HEK293 (cell line): ENCODE data around the gene CHRM2.

ENCODE experiments used
- CTCF ChIA-PET: fragments of 350-600 bp; formaldehyde crosslinking; extraction: SDS; loops from one replicate; lab custom pipeline; 2021; ENCODE audit warnings: antibody characterized with exemption; lab: Yijun Ruan, JAX
- POLR2A ChIA-PET: fragments of 300-600 bp; formaldehyde crosslinking; extraction: SDS; loops from one replicate; lab custom pipeline; 2020; ENCODE audit warnings: antibody characterized with exemption, inconsistent platforms; lab: Yijun Ruan, JAX
- H3K27ac ChIP-seq: fragments of 200-500 bp; sonication (Bioruptor generic); 2 replicates; pipeline ENCODE4 v1.5.1; 2014; ENCODE audit warnings: low read depth, low read length, control low read depth, inconsistent platforms; ENCODE audit errors: extremely low read depth
- H3K36me3 ChIP-seq, 2 experiments: fragments of 200-500 bp in 1 of 2; sonication (Bioruptor generic) in 1 of 2; 1 replicate in 1 of 2; 2 replicates in 1 of 2; pipeline ENCODE4 v1.5.1; 2014 to 2017; ENCODE audit warnings: inconsistent platforms in 2 of 2, low read length in 2 of 2; ENCODE audit not compliant: control insufficient read depth in 2 of 2, insufficient read depth in 1 of 2
- H3K4me1 ChIP-seq: fragments of 200-500 bp; sonication (Bioruptor generic); 2 replicates; pipeline ENCODE4 v1.5.1; 2014; ENCODE audit warnings: mild to moderate bottlenecking, low read length, inconsistent platforms; ENCODE audit not compliant: control insufficient read depth, insufficient read depth
- H3K4me3 ChIP-seq: 2 replicates; pipeline ENCODE4 v1.5.1; 2011; ENCODE audit warnings: low read depth, mild to moderate bottlenecking, control low read depth, low read length, moderate library complexity
- H3K9me3 ChIP-seq: fragments of 200-500 bp; sonication (Bioruptor generic); 2 replicates; pipeline ENCODE4 v1.5.1; 2014; ENCODE audit warnings: low read depth, low read length, inconsistent platforms; ENCODE audit not compliant: control insufficient read depth, insufficient read depth
- EGR2 ChIP-seq: fragments of 450-650 bp; formaldehyde crosslinking; IDR thresholded peaks from 2 replicates; pipeline ENCODE4 v1.5.1; 2016; ENCODE audit warnings: low read depth, missing biosample characterization, missing genetic modification characterization
- GLI2 ChIP-seq: fragments of 450-650 bp; formaldehyde crosslinking; IDR thresholded peaks from 2 replicates; pipeline ENCODE4; 2017; ENCODE audit warnings: missing biosample characterization, missing genetic modification characterization, low read depth, borderline replicate concordance
- GLI4 ChIP-seq: fragments of 450-650 bp; formaldehyde crosslinking; IDR thresholded peaks from 2 replicates; pipeline ENCODE4 v1.5.1; 2016; ENCODE audit warnings: missing biosample characterization, missing genetic modification characterization
- HOXC10 ChIP-seq: sonication (generic); formaldehyde crosslinking; IDR thresholded peaks from 2 replicates; pipeline ENCODE4 v1.8.1; 2023; ENCODE audit warnings: mild to moderate bottlenecking, missing genetic modification reagents
- KLF16 ChIP-seq: fragments of 450-650 bp; formaldehyde crosslinking; IDR thresholded peaks from 2 replicates; pipeline ENCODE4 v1.5.1; 2017; ENCODE audit warnings: missing biosample characterization, missing genetic modification characterization
- KLF8 ChIP-seq: fragments of 450-650 bp; formaldehyde crosslinking; IDR thresholded peaks from 2 replicates; pipeline ENCODE4 v1.5.1; 2016; ENCODE audit warnings: missing biosample characterization, missing genetic modification characterization
- SP3 ChIP-seq: fragments of 450-650 bp; formaldehyde crosslinking; IDR thresholded peaks from 2 replicates; pipeline ENCODE4 v1.5.1; 2016; ENCODE audit warnings: missing biosample characterization, missing genetic modification characterization
- TRIM28 ChIP-seq: IDR thresholded peaks from 2 replicates; pipeline ENCODE4 v1.6.1; 2011; ENCODE audit warnings: low read length, control low read depth, borderline replicate concordance
- WT1 ChIP-seq: fragments of 450-650 bp; formaldehyde crosslinking; IDR thresholded peaks from 2 replicates; pipeline ENCODE4 v1.5.1; 2016; ENCODE audit warnings: missing biosample characterization, missing genetic modification characterization
- ZNF138 ChIP-seq: fragments of 450-650 bp; formaldehyde crosslinking; IDR thresholded peaks from 2 replicates; pipeline ENCODE4 v1.5.1; 2016; ENCODE audit warnings: missing biosample characterization, missing genetic modification characterization, borderline replicate concordance
- ZNF19 ChIP-seq: fragments of 450-650 bp; formaldehyde crosslinking; IDR thresholded peaks from 2 replicates; pipeline ENCODE4; 2016; ENCODE audit warnings: missing biosample characterization, missing genetic modification characterization, low read depth
- ZNF223 ChIP-seq: fragments of 450-650 bp; formaldehyde crosslinking; IDR thresholded peaks from 2 replicates; pipeline ENCODE4 v1.5.1; 2016; ENCODE audit warnings: missing biosample characterization, missing genetic modification characterization
- ZNF248 ChIP-seq: fragments of 450-650 bp; formaldehyde crosslinking; IDR thresholded peaks from 2 replicates; pipeline ENCODE4 v1.5.1; 2017; ENCODE audit warnings: missing biosample characterization, missing genetic modification characterization
- ZNF292 ChIP-seq: fragments of 450-650 bp; formaldehyde crosslinking; IDR thresholded peaks from 2 replicates; pipeline ENCODE4 v1.5.1; 2016; ENCODE audit warnings: low read depth, missing biosample characterization, missing genetic modification characterization, borderline replicate concordance
- ZNF324 ChIP-seq: fragments of 450-650 bp; formaldehyde crosslinking; IDR thresholded peaks from 2 replicates; pipeline ENCODE4 v1.5.1; 2016; ENCODE audit warnings: missing biosample characterization, missing genetic modification characterization
- ZNF37A ChIP-seq: fragments of 450-650 bp; IDR thresholded peaks from 2 replicates; pipeline ENCODE4 v1.5.1; 2018; ENCODE audit warnings: missing biosample characterization, missing genetic modification characterization
- ZNF391 ChIP-seq: fragments of 450-650 bp; formaldehyde crosslinking; IDR thresholded peaks from 2 replicates; pipeline ENCODE4 v1.5.1; 2016; ENCODE audit warnings: low read depth, missing biosample characterization, missing genetic modification characterization, borderline replicate concordance
- ZNF404 ChIP-seq: fragments of 450-650 bp; formaldehyde crosslinking; IDR thresholded peaks from 2 replicates; pipeline ENCODE4 v1.5.1; 2017; ENCODE audit warnings: missing biosample characterization, missing genetic modification characterization
- ZNF473 ChIP-seq: fragments of 450-650 bp; formaldehyde crosslinking; IDR thresholded peaks from 2 replicates; pipeline ENCODE4 v1.5.1; 2017; ENCODE audit warnings: missing biosample characterization, missing genetic modification characterization
- ZNF530 ChIP-seq: fragments of 450-650 bp; formaldehyde crosslinking; IDR thresholded peaks from 2 replicates; pipeline ENCODE4 v1.5.1; 2016; ENCODE audit warnings: low read depth, missing biosample characterization, missing genetic modification characterization
- ZNF585B ChIP-seq: fragments of 450-650 bp; formaldehyde crosslinking; IDR thresholded peaks from 2 replicates; pipeline ENCODE4 v1.5.1; 2016; ENCODE audit warnings: missing biosample characterization, missing genetic modification characterization
- ZNF623 ChIP-seq: fragments of 450-650 bp; formaldehyde crosslinking; IDR thresholded peaks from 2 replicates; pipeline ENCODE4 v1.5.1; 2016; ENCODE audit warnings: missing biosample characterization, missing genetic modification characterization
- ZNF658 ChIP-seq: fragments of 450-650 bp; formaldehyde crosslinking; IDR thresholded peaks from 2 replicates; pipeline ENCODE4; 2016; ENCODE audit warnings: missing biosample characterization, missing genetic modification characterization
- ZSCAN16 ChIP-seq: fragments of 450-650 bp; formaldehyde crosslinking; IDR thresholded peaks from 2 replicates; pipeline ENCODE4 v1.5.1; 2016; ENCODE audit warnings: missing biosample characterization, missing genetic modification characterization
- TF ChIP-seq, protein P1 (sequence below): fragments of 450-650 bp; formaldehyde crosslinking; IDR thresholded peaks from 2 replicates; pipeline ENCODE4 v1.5.1; 2016; ENCODE audit warnings: missing biosample characterization, missing genetic modification characterization
- TF ChIP-seq, protein P2 (sequence below): fragments of 450-650 bp; formaldehyde crosslinking; IDR thresholded peaks from 2 replicates; pipeline ENCODE4 v1.5.1; 2016; ENCODE audit warnings: missing biosample characterization, missing genetic modification characterization
- TF ChIP-seq, protein P3 (sequence below): fragments of 450-650 bp; formaldehyde crosslinking; IDR thresholded peaks from 2 replicates; pipeline ENCODE4 v1.5.1; 2017; ENCODE audit warnings: missing biosample characterization, missing genetic modification characterization

The CHRM2 gene

DNA sequence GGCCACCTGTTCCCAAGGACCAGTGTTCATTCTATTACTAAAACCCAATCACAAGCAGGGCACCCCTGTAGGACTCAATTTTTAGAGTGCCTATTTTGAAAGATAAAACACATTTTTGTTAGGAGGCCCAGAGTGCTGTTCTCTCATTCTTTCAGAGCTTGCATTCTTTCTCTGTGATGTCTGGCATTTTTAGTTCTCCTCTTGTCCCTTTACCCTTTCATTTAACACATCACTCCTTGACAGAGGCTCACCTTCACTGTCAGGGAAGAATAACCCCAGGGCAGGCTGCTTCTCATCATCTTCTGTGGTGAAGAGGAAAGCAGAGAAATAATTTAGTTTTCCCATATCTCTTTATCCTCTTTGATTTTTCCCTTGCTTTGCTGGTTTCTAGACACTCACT, 73.9 kb downstream of the CHRM2 start (continued):
- TF ChIP-seq WT1 (tag by site-specific recombination) (no peak), ZNF248 (tag by site-specific recombination) (no peak), KLF8 (tag by site-specific recombination) (no peak), ZNF324 (no peak), ZNF404 (tag by site-specific recombination) (no peak), ZNF585B (tag by site-specific recombination) (no peak), HOXC10 (CRISPR knock-in tag) (no peak)

GRCh38 chr7:136942994-136943393, 74.5 kb downstream of the CHRM2 start:
- H3K36me3 ChIP-seq: no peaks in the 10 kb centered on the region
- no peaks in the 10 kb centered on the region for H3K4me1 ChIP-seq
- CTCF ChIA-PET: interaction anchor here (0.6 to 1.2 kb wide), 2 partner anchors 120 to 649 kb away, joined by 3 to 4 read pairs; no protein-coding TSS in a partner anchor
- H3K9me3 ChIP-seq: no peaks in the 10 kb centered on the region
- no peak overlapping the region for H3K4me3 ChIP-seq
- TF ChIP-seq ZNF391 (no peak), ZNF292 (tag by site-specific recombination) (no peak), ZNF138 (tag by site-specific recombination) (no peak), GLI2 (tag by site-specific recombination) (no peak), SP3 (no peak), ZNF19 (tag by site-specific recombination) (no peak), GLI4 (tag by site-specific recombination) (no peak), ZNF530 (tag by site-specific recombination) (no peak), ZSCAN16 (tag by site-specific recombination) (no peak), ZNF223 (tag by site-specific recombination) (no peak), ZNF623 (tag by site-specific recombination) (no peak), ZNF473 (no peak), ZNF37A (tag by site-specific recombination) (no peak)
- TF ChIP-seq, protein P1, sequence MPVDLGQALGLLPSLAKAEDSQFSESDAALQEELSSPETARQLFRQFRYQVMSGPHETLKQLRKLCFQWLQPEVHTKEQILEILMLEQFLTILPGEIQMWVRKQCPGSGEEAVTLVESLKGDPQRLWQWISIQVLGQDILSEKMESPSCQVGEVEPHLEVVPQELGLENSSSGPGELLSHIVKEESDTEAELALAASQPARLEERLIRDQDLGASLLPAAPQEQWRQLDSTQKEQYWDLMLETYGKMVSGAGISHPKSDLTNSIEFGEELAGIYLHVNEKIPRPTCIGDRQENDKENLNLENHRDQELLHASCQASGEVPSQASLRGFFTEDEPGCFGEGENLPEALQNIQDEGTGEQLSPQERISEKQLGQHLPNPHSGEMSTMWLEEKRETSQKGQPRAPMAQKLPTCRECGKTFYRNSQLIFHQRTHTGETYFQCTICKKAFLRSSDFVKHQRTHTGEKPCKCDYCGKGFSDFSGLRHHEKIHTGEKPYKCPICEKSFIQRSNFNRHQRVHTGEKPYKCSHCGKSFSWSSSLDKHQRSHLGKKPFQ: no peak
- TF ChIP-seq, protein P2, sequence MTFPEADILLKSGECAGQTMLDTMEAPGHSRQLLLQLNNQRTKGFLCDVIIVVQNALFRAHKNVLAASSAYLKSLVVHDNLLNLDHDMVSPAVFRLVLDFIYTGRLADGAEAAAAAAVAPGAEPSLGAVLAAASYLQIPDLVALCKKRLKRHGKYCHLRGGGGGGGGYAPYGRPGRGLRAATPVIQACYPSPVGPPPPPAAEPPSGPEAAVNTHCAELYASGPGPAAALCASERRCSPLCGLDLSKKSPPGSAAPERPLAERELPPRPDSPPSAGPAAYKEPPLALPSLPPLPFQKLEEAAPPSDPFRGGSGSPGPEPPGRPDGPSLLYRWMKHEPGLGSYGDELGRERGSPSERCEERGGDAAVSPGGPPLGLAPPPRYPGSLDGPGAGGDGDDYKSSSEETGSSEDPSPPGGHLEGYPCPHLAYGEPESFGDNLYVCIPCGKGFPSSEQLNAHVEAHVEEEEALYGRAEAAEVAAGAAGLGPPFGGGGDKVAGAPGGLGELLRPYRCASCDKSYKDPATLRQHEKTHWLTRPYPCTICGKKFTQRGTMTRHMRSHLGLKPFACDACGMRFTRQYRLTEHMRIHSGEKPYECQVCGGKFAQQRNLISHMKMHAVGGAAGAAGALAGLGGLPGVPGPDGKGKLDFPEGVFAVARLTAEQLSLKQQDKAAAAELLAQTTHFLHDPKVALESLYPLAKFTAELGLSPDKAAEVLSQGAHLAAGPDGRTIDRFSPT (tag by site-specific recombination): no peak
- no peak overlapping the region for H3K27ac ChIP-seq
- POLR2A ChIA-PET: no interaction called here

GRCh38 chr7:136947347-136947746, 78.9 kb downstream of the CHRM2 start:
- H3K27ac ChIP-seq: no peak overlapping the region

More at GRCh38 chr7:136947347-136947746, 78.9 kb downstream of the CHRM2 start:
- H3K4me3 ChIP-seq: no peak overlapping the region
- ChIA-PET CTCF (no interaction called here), POLR2A (no interaction called here)
- TF ChIP-seq EGR2 (tag by site-specific recombination) (no peak), ZNF658 (tag by site-specific recombination) (no peak), KLF16 (no peak), ZNF623 (tag by site-specific recombination) (no peak), TRIM28 (no peak)
- TF ChIP-seq, protein P3, sequence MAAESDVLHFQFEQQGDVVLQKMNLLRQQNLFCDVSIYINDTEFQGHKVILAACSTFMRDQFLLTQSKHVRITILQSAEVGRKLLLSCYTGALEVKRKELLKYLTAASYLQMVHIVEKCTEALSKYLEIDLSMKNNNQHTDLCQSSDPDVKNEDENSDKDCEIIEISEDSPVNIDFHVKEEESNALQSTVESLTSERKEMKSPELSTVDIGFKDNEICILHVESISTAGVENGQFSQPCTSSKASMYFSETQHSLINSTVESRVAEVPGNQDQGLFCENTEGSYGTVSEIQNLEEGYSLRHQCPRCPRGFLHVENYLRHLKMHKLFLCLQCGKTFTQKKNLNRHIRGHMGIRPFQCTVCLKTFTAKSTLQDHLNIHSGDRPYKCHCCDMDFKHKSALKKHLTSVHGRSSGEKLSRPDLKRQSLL (tag by site-specific recombination): no peak
- no peaks in the 10 kb centered on the region for H3K9me3 ChIP-seq
- no peaks in the 10 kb centered on the region for H3K4me1 ChIP-seq
- H3K36me3 ChIP-seq: no peaks in the 10 kb centered on the region
